Liver (tissue), 3 donors: ENCODE data around the gene DLGAP4.

Experiments used
- EGR1 ChIP-seq, 2 donors: IDR thresholded peaks; 2 replicates each; pipeline ENCODE4 v1.6.1; 2016 to 2018; ENCODE audit warnings: antibody characterized with exemption in 2 of 2, low read depth in 2 of 2
- GABPA ChIP-seq, 2 donors: IDR thresholded peaks in 1 of 2; conservative IDR thresholded peaks in 1 of 2; 2 replicates each; pipeline ENCODE4 v1.6.1; 2016; ENCODE audit warnings: antibody characterized with exemption in 2 of 2, mild to moderate bottlenecking in 1 of 2, moderate library complexity in 1 of 2
- JUND ChIP-seq, 2 donors: IDR thresholded peaks; 2 replicates each; pipeline ENCODE4 v1.6.1; 2016; ENCODE audit warnings: antibody characterized with exemption in 2 of 2
- MAX ChIP-seq: IDR thresholded peaks from 2 replicates; pipeline ENCODE4 v1.6.1; 2016; ENCODE audit warnings: antibody characterized with exemption
- NR2F2 ChIP-seq: IDR thresholded peaks from 2 replicates; pipeline ENCODE4 v1.6.1; 2016; ENCODE audit warnings: antibody characterized with exemption
- RAD21 ChIP-seq, 2 donors: IDR thresholded peaks; 2 replicates each; pipeline ENCODE4 v1.6.1; 2016; ENCODE audit warnings: antibody characterized with exemption in 2 of 2, mild to moderate bottlenecking in 2 of 2
- RXRA ChIP-seq, 2 donors: IDR thresholded peaks; 2 replicates each; pipeline ENCODE4 v1.6.1; 2017 to 2018; ENCODE audit warnings: antibody characterized with exemption in 2 of 2, mild to moderate bottlenecking in 1 of 2
- SP1 ChIP-seq: IDR thresholded peaks from 2 replicates; pipeline ENCODE4 v1.6.1; 2018; ENCODE audit warnings: antibody characterized with exemption, mild to moderate bottlenecking
- TAF1 ChIP-seq: conservative IDR thresholded peaks from 2 replicates; pipeline ENCODE4 v1.6.1; 2016; ENCODE audit warnings: antibody characterized with exemption, mild to moderate bottlenecking
- YY1 ChIP-seq: IDR thresholded peaks from 2 replicates; pipeline ENCODE4 v1.6.1; 2016; ENCODE audit warnings: antibody characterized with exemption, mild to moderate bottlenecking
- TF ChIP-seq, protein P1 (sequence below): fragments of 150-350 bp; IDR thresholded peaks from 2 replicates; pipeline ENCODE4 v1.5.1; 2017; ENCODE audit warnings: improper control_type of control experiment, low read depth, low read length; ENCODE audit not compliant: missing input control
- TF ChIP-seq, protein P2 (sequence below): IDR thresholded peaks from 2 replicates; pipeline ENCODE4 v1.6.1; 2016; ENCODE audit warnings: antibody characterized with exemption
- TF ChIP-seq, protein P3 (sequence below): IDR thresholded peaks from 2 replicates; pipeline ENCODE4 v1.6.1; 2016; ENCODE audit warnings: antibody characterized with exemption, mild to moderate bottlenecking
- TF ChIP-seq, protein P4 (sequence below): IDR thresholded peaks from 2 replicates; pipeline ENCODE4 v1.6.1; 2016; ENCODE audit warnings: antibody characterized with exemption
- donor health status: healthy.
- donor health status: healthy.

GRCh38 chr20:36572701-36573102, 266.6 kb downstream of the DLGAP4 start:
- TF ChIP-seq, protein P1, sequence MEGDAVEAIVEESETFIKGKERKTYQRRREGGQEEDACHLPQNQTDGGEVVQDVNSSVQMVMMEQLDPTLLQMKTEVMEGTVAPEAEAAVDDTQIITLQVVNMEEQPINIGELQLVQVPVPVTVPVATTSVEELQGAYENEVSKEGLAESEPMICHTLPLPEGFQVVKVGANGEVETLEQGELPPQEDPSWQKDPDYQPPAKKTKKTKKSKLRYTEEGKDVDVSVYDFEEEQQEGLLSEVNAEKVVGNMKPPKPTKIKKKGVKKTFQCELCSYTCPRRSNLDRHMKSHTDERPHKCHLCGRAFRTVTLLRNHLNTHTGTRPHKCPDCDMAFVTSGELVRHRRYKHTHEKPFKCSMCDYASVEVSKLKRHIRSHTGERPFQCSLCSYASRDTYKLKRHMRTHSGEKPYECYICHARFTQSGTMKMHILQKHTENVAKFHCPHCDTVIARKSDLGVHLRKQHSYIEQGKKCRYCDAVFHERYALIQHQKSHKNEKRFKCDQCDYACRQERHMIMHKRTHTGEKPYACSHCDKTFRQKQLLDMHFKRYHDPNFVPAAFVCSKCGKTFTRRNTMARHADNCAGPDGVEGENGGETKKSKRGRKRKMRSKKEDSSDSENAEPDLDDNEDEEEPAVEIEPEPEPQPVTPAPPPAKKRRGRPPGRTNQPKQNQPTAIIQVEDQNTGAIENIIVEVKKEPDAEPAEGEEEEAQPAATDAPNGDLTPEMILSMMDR = no peak
- TF ChIP-seq RAD21 (IDR thresholded peaks at IDR 0.05) = no peak
- TF ChIP-seq MAX = no peak
- TF ChIP-seq GABPA (IDR thresholded peaks at IDR 0.05 in 1 of 2, conservative IDR thresholded peaks at IDR 0.05 in 1 of 2) = no peak
- TF ChIP-seq, protein P2, sequence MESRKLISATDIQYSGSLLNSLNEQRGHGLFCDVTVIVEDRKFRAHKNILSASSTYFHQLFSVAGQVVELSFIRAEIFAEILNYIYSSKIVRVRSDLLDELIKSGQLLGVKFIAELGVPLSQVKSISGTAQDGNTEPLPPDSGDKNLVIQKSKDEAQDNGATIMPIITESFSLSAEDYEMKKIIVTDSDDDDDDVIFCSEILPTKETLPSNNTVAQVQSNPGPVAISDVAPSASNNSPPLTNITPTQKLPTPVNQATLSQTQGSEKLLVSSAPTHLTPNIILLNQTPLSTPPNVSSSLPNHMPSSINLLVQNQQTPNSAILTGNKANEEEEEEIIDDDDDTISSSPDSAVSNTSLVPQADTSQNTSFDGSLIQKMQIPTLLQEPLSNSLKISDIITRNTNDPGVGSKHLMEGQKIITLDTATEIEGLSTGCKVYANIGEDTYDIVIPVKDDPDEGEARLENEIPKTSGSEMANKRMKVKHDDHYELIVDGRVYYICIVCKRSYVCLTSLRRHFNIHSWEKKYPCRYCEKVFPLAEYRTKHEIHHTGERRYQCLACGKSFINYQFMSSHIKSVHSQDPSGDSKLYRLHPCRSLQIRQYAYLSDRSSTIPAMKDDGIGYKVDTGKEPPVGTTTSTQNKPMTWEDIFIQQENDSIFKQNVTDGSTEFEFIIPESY = no peak
- no peak for TF ChIP-seq EGR1 (IDR thresholded peaks at IDR 0.05; ENCODE audit: low read depth in 2 of 2)
- TF ChIP-seq, protein P3, sequence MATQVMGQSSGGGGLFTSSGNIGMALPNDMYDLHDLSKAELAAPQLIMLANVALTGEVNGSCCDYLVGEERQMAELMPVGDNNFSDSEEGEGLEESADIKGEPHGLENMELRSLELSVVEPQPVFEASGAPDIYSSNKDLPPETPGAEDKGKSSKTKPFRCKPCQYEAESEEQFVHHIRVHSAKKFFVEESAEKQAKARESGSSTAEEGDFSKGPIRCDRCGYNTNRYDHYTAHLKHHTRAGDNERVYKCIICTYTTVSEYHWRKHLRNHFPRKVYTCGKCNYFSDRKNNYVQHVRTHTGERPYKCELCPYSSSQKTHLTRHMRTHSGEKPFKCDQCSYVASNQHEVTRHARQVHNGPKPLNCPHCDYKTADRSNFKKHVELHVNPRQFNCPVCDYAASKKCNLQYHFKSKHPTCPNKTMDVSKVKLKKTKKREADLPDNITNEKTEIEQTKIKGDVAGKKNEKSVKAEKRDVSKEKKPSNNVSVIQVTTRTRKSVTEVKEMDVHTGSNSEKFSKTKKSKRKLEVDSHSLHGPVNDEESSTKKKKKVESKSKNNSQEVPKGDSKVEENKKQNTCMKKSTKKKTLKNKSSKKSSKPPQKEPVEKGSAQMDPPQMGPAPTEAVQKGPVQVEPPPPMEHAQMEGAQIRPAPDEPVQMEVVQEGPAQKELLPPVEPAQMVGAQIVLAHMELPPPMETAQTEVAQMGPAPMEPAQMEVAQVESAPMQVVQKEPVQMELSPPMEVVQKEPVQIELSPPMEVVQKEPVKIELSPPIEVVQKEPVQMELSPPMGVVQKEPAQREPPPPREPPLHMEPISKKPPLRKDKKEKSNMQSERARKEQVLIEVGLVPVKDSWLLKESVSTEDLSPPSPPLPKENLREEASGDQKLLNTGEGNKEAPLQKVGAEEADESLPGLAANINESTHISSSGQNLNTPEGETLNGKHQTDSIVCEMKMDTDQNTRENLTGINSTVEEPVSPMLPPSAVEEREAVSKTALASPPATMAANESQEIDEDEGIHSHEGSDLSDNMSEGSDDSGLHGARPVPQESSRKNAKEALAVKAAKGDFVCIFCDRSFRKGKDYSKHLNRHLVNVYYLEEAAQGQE = no peak
- peak; percentile 9 for TF ChIP-seq SP1
- no peak for TF ChIP-seq JUND (IDR thresholded peaks at IDR 0.05)
- TF ChIP-seq YY1 = no peak
- no peak for TF ChIP-seq RXRA (IDR thresholded peaks at IDR 0.05)
- TF ChIP-seq, protein P4, sequence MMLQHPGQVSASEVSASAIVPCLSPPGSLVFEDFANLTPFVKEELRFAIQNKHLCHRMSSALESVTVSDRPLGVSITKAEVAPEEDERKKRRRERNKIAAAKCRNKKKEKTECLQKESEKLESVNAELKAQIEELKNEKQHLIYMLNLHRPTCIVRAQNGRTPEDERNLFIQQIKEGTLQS = no peak
- TF ChIP-seq TAF1 = no peak
- no peak for TF ChIP-seq NR2F2
